Iris pigment epithelial cell (primary cell): ENCODE measurements around the gene GPS2.
"Not testable (repeated sequence)": the region's sequence is repeated elsewhere in the genome, so short reads cannot be mapped to it uniquely, and the experiment has no call there.

Source experiments
- DNase-seq: peaks from one replicate; pipeline ENCODE4 v3.0.0-alpha.2; 2011; ENCODE audit warnings: low read depth

GPS2 gene

GRCh38 chr17:7336240-7337175 lies 21.3 kb upstream of the GPS2 start, which contains the start of gene ACAP1:
Gene ACAP1 (plus strand): TSS chr17:7336529. CDS start chr17:7336735, 206 bp downstream.
- no peak for DNase-seq

GRCh38 chr17:7335765-7336164 lies 20.6 kb upstream of the GPS2 start:
- not testable (repeated sequence) for DNase-seq

GRCh38 chr17:7334938-7335538 lies 19.9 kb upstream of the GPS2 start:
- no peak for DNase-seq

- DNase-seq = not testable (repeated sequence)
These were observed 17.5 kb upstream of the GPS2 start for GRCh38 chr17:7332600-7333069.

- DNase-seq = no peak
These were observed 17.0 kb upstream of the GPS2 start for GRCh38 chr17:7332111-7332510.

- DNase-seq = no peak
These were observed 15.5 kb upstream of the GPS2 start for GRCh38 chr17:7330638-7331015.

- DNase-seq = peak; percentile 81
These were observed 15.0 kb upstream of the GPS2 start for GRCh38 chr17:7329997-7330637.

GRCh38 chr17:7329374-7329996 lies 14.3 kb upstream of the GPS2 start:
- DNase-seq = peak; percentile 99

- DNase-seq = no peak
These were observed 13.7 kb upstream of the GPS2 start, which contains the start of gene NEURL4 for GRCh38 chr17:7328840-7329373. Gene NEURL4 (minus strand): TSS chr17:7329335. CDS start chr17:7329312, 23 bp downstream.

GRCh38 chr17:7328009-7328408 lies 12.8 kb upstream of the GPS2 start:
- no peak for DNase-seq

- DNase-seq = no peak
These were observed 12.3 kb upstream of the GPS2 start for GRCh38 chr17:7327501-7327900.

GRCh38 chr17:7327056-7327455 lies 11.9 kb upstream of the GPS2 start:
- no peak for DNase-seq

- DNase-seq = no peak
These were observed 11.0 kb upstream of the GPS2 start for GRCh38 chr17:7326186-7326585.

- DNase-seq = no peak
These were observed 9.9 kb upstream of the GPS2 start for GRCh38 chr17:7325031-7325528.

GRCh38 chr17:7324438-7324779 lies 9.2 kb upstream of the GPS2 start:
- no peak for DNase-seq

- no peak for DNase-seq
These were observed 8.7 kb upstream of the GPS2 start for GRCh38 chr17:7323731-7324437.

GRCh38 chr17:7322520-7323194 lies 7.5 kb upstream of the GPS2 start:
- DNase-seq = no peak

- no peak for DNase-seq
These were observed 6.3 kb upstream of the GPS2 start for GRCh38 chr17:7321466-7321865.

- DNase-seq = no peak
These were observed 3.1 kb upstream of the GPS2 start for GRCh38 chr17:7318121-7318860.
